OCI-LY1 (cell line): Measurements from ENCODE around the gene CTSD.

ENCODE experiments used
- CTCF ChIP-seq: fragments of 200-600 bp; sonication (generic), shearing (Covaris generic); IDR thresholded peaks from 2 replicates; pipeline ENCODE4 v1.5.1; 2017; ENCODE audit warnings: mild to moderate bottlenecking, antibody characterized with exemption, low read length, moderate library complexity, mixed read lengths
- EZH2 ChIP-seq: fragments of 200-600 bp; sonication (generic), shearing (Covaris generic); IDR thresholded peaks from 2 replicates; pipeline ENCODE4 v1.8.0; 2017; ENCODE audit warnings: borderline replicate concordance, mixed run types, mild to moderate bottlenecking, antibody characterized with exemption, low read length, moderate library complexity, mixed read lengths

- TF ChIP-seq CTCF (no peak), EZH2 (no peak)
These were observed 1.7 kb downstream of the CTSD start for GRCh38 chr11:1761857-1762536.
